Bone marrow (tissue), 2 donors: ENCODE measurements around the gene UBC.
A peak's percentile ranks its signal among the peaks of the same experiment; 100 is the strongest.
"Not testable (repeated sequence)": the region's sequence is repeated elsewhere in the genome, so short reads cannot be mapped to it uniquely, and the experiment has no call there.

Source experiments
- DNase-seq, 2 donors: peaks; one replicate each; lab custom pipeline; 2025; lab: John Stamatoyannopoulos, UW

UBC gene

DNA sequence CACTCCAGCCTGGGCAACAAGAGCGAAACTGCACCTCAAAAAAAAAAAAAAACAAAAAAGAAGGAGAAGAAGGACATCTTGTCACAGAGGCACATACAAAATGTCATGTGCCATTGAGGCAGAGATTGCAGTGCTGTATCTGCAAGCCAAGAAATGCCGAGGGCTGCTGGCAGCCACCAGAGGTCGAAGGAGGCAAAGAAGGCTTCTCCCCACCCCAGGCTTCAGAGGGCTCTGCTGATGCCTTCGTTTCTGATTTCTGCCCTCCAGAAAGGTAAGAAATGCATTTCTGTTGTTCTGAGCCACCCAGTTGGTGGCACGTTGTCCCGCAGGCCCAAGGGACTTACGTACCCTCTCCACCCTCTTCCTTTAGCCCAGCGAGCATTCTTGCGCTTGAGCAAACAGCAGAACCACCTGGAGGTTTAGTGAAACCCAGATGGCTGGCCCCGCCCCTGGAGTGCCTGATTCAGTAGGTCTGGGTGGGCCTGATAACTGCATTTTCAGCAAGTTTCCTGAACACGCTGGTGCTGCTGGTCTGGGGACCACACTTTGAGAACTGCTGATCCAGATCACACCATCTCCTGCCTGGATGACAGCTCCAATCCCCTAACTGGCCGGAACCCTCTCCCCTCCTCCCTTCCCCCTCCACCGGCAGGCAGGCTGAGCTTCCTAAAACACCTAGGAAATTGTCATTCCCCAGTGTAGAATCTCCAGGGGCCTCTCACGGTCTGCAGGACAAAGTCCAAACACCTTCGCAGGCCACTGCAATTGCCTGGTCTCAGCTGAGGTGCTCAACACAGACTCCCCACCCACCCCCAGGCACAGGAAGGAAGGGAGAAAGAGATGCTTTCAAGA, 29.6 kb downstream of the UBC start:
- DNase-seq = no peak

GRCh38 chr12:124883263-124884130, 31.0 kb downstream of the UBC start:
- DNase-seq = no peak

DNA sequence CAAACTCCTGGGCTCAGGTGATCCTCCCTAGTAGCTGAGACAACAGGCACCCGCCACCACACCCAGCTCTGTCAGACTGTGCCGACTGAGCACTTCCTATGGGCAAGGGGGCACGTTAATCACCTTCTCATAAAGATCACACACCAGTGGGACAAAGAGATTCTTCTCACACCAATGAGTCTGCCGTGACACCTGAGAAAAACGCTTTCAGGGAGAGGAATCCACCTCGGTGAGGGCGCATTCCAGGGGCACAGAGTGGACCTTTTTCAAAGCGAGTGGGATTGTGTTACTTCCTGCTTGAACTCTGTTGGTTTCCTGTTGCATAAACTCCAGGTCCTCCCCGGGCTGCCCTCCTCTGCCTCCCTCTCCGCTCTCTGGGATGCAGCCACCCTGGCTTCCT, 33.3 kb downstream of the UBC start:
- DNase-seq = no peak

- DNase-seq = not testable (repeated sequence)
Observed at GRCh38 chr12:124880335-124880734, 34.1 kb downstream of the UBC start.

GRCh38 chr12:124878795-124879516, 35.5 kb downstream of the UBC start:
- DNase-seq = no peak

DNA sequence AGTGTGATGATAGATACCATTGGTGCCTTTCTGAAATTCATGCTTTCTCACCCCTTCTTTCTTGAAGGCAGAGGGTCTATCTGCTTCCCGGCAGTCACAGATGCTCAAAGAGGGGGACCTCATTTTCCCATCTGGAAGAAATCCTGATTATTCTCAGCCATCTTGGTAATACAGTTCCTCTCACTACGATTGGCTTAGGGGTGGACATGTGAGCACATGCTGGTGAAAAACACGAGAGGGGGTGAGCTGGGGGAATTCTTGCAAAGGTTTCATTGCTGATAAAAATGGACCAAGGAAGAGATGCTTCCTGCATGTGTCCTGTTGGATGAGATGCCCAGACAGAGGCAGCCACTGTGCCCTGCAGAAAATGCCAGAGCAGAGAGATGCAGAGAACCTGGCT, 37.0 kb downstream of the UBC start:
- no peak for DNase-seq

- DNase-seq = no peak
Observed at GRCh38 chr12:124876171-124876570, 38.3 kb downstream of the UBC start.

DNA sequence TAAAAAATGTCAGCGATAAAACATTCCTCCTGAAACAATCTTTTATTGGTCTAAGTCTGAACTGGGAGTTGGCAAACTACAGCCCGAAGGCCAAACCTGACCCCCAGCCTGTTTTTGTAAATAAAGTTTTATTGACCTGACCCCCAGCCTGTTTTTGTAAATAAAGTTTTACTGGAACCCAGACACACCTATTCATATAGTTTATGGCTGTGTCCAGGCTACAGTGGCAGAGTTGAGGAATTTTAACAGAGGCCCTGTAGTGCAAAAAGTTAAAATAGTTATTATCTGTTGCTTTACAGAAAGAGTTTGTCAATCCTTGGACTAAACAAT, 38.7 kb downstream of the UBC start:
- no peak for DNase-seq

GRCh38 chr12:124874988-124875802, 39.3 kb downstream of the UBC start:
- no peak for DNase-seq

DNA sequence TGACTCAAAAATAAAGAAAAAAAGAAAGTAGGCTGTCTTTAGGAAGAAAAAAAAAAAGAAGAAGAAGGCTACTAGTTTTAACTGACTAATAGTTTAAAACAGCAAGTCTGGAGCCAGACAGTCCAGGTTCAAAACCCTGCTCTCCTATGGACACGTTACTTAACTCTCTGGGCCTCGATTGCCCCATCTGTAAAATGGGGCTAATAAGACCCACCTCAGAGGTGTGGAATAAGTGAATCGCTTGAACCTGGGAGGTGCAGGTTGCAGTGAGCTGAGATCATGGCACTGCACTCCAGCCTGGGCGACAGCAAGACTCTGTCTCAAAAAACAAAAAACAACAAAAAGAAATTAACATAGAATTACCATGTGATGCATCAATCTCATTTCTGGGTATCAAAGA, 40.3 kb downstream of the UBC start:
- no peak for DNase-seq

- no peak for DNase-seq
Observed at GRCh38 chr12:124872068-124872719, 42.3 kb downstream of the UBC start.

DNA sequence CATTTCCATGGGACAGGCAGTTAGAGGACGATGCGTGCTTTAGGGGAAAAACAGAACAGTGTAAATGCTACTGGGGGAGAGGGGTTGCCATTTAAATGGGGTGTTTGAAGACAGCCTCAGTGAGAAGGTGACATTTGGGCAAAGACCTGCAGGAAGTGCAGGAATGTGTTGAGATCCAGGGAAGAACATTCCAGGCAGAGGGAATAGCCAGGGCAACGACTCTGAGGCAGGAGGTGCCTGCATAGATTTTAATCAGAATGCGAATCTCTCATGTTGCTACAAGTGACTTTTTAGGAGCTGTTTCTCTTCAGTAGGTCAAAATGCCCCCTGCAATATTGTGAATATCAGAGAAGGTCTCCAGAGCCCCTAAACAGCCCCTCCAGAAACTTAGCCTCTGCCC, 43.2 kb downstream of the UBC start:
- DNase-seq = no peak

GRCh38 chr12:124870515-124870914, 43.9 kb downstream of the UBC start:
- DNase-seq = no peak

DNA sequence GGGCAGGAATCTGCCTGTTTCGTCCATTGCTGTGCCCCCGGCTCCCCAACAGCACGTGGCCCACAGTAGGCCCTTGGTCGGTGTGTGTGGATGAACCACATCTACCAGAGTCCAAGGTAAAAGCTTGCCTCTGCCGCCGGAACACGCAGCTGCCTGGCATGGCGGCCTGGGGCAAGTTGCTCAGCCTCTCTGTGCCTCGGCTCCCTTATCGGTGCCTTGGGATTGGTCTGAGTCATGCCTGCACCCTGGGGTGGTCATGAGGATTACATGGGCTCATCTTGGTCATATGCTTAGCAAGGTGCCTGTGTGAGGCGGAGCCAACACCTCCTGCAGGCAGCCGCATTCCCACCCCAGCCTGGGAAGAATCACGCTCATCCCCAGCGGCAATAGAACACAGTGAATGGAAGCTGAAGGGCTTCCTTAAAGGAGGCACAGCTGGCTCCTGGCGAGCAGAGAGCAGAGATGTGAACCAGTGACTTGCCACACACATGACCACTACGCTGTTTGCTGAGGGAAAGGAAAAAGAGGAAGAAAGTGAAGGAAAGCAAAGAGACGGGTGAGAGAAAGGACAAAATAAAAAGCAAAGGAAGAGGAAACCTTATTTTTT, 45.3 kb downstream of the UBC start:
- DNase-seq = peak; percentile 26 to 86

GRCh38 chr12:124868252-124869058, 46.0 kb downstream of the UBC start:
- DNase-seq = no peak

- DNase-seq = no peak
Observed at GRCh38 chr12:124867401-124867930, 47.0 kb downstream of the UBC start.

GRCh38 chr12:124866883-124867400, 47.5 kb downstream of the UBC start:
- no peak for DNase-seq

DNA sequence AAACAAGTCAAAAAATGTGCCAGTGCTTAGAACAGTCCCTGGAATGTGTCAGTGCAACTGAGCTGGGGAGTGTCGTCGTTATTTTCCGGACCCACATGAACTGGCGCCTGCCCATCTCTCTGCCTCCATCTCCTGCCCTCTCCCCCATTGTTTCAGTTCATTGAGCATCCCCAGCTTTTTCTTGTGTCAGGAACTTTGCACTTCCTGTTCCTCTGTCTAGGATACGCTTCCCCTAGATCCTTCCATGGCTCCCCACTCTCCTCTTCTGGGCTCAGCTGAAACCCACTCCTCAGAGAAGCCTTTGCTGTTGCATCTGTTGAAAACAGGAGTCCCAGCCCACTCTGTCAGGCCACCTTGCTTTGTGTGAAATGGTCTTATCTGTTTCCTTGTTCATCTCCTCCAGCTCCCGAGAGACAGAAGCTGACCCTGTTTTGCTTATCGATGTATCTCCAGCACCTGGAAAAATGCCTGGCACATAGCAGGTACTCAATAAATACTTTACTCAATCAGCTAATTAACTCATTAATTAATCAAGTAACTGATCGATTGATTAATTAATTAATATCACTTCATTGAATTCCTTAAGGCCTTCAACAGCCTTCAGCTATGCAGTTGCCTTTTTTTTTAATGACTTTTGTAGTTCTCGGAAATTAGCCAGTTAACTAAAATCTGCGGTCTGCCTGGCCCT, 48.1 kb downstream of the UBC start:
- DNase-seq = no peak

- no peak for DNase-seq
Observed at GRCh38 chr12:124865728-124866127, 48.7 kb downstream of the UBC start.
